ENCODE data around the gene SNIP1.
"Not testable (repeated sequence)": the region's sequence is repeated elsewhere in the genome, so short reads cannot be mapped to it uniquely, and the experiment has no call there.

SNIP1 gene

GRCh38 chr1:37593726-37594125 is 39.6 kb upstream of the SNIP1 start:
- H3K4me3 ChIP-seq (ENCODE audit: low read depth, low read length): no peak overlapping the region
- no peak for TF ChIP-seq CTCF (IDR thresholded peaks at IDR 0.05; ENCODE audit: low read depth, low read length, missing control alignments)
- no peak for DNase-seq (ENCODE audit: low read depth)

GRCh38 chr1:37588939-37589338 is 34.8 kb upstream of the SNIP1 start:
- H3K4me3 ChIP-seq (ENCODE audit: low read depth, low read length): no peak overlapping the region
- no peak for DNase-seq (ENCODE audit: low read depth)
- no peak for TF ChIP-seq CTCF (IDR thresholded peaks at IDR 0.05; ENCODE audit: low read depth, low read length, missing control alignments)

GRCh38 chr1:37584544-37584943 is 30.5 kb upstream of the SNIP1 start:
- not testable (repeated sequence) for H3K4me3 ChIP-seq (ENCODE audit: low read depth, low read length); DNase-seq (ENCODE audit: low read depth)

- no peak for TF ChIP-seq CTCF (IDR thresholded peaks at IDR 0.05; ENCODE audit: low read depth, low read length, missing control alignments)
- H3K4me3 ChIP-seq (ENCODE audit: low read depth, low read length): no peak overlapping the region
- DNase-seq (ENCODE audit: low read depth): no peak
These were observed 21.6 kb upstream of the SNIP1 start for GRCh38 chr1:37575692-37576091.

- no peak for DNase-seq (ENCODE audit: low read depth)
- H3K4me3 ChIP-seq (ENCODE audit: low read depth, low read length): no peak overlapping the region
- no peak for TF ChIP-seq CTCF (IDR thresholded peaks at IDR 0.05; ENCODE audit: low read depth, low read length, missing control alignments)
These were observed 20.9 kb upstream of the SNIP1 start for GRCh38 chr1:37574834-37575480.

GRCh38 chr1:37570528-37571334 is 16.6 kb upstream of the SNIP1 start:
- DNase-seq (ENCODE audit: low read depth): no peak
- TF ChIP-seq CTCF (IDR thresholded peaks at IDR 0.05; ENCODE audit: low read depth, low read length, missing control alignments): no peak
- no peak overlapping the region for H3K4me3 ChIP-seq (ENCODE audit: low read depth, low read length)

- no peak overlapping the region for H3K4me3 ChIP-seq (ENCODE audit: low read depth, low read length)
- no peak for TF ChIP-seq CTCF (IDR thresholded peaks at IDR 0.05; ENCODE audit: low read depth, low read length, missing control alignments)
- DNase-seq (ENCODE audit: low read depth): no peak
These were observed 12.9 kb upstream of the SNIP1 start for GRCh38 chr1:37567023-37567422.

Data from GM12864 (cell line).